ENCODE measurements around the gene SPPL3. TPM values are rescaled to one million over a fixed set of nuclear protein-coding genes. Genes with fewer than 3 reads are reported as not detected.
"Not testable (repeated sequence)": the region's sequence is repeated elsewhere in the genome, so short reads cannot be mapped to it uniquely, and the experiment has no call there.

SPPL3 gene
- total and polyA plus RNA-seq, 4 donors: 7.4 to 12.6 (median 8.7) TPM

GRCh38 chr12:120902846-120903411, 1.2 kb downstream of the SPPL3 start:
- 14% methylated on average over 15 of the region's 15 CpGs for WGBS

GRCh38 chr12:120901818-120902217, 2.3 kb downstream of the SPPL3 start:
- H3K9ac ChIP-seq (ENCODE audit: low read depth in 1 of 2, low read length in 2 of 2): no peak overlapping the region
- TF ChIP-seq SP1 (IDR thresholded peaks at IDR 0.05) (no peak), MAX (IDR thresholded peaks at IDR 0.05) (no peak), HNF4G (IDR thresholded peaks at IDR 0.05) (no peak), EGR1 (IDR thresholded peaks at IDR 0.05; ENCODE audit: low read depth in 2 of 2) (no peak), ZBTB33 (IDR thresholded peaks at IDR 0.05) (no peak), FOXA2 (IDR thresholded peaks at IDR 0.05) (no peak)
- H3K4me3 ChIP-seq (ENCODE audit: low read depth in 1 of 3, low read length in 3 of 3): no peak overlapping the region
- H3K9me3 ChIP-seq (ENCODE audit: control insufficient read depth in 4 of 4, low read length in 3 of 4): no peaks in the 10 kb centered on the region
- 84% methylated on average over 4 of the region's 4 CpGs for WGBS
- no peaks in the 10 kb centered on the region for H3K36me3 ChIP-seq (ENCODE audit: control insufficient read depth in 4 of 4, insufficient read depth in 3 of 4, low read depth in 1 of 4, low read length in 3 of 4)
- no peaks in the 10 kb centered on the region for H3K27me3 ChIP-seq (ENCODE audit: control insufficient read depth in 4 of 4, insufficient read depth in 4 of 4, low read length in 3 of 4)
- peaks cover 0 to 21% (median 9%) of the 10 kb centered on the region in 4 donors for H3K4me1 ChIP-seq (ENCODE audit: control insufficient read depth in 4 of 4, insufficient read depth in 4 of 4, low read length in 3 of 4)
- H3K27ac ChIP-seq (ENCODE audit: low read depth in 1 of 2, low read length in 2 of 2): no peak overlapping the region
- no peak for DNase-seq (ENCODE audit: low spot score)

More at GRCh38 chr12:120902846-120903411, 1.2 kb downstream of the SPPL3 start:
- H3K27ac ChIP-seq (ENCODE audit: low read depth in 1 of 2, low read length in 2 of 2): peak overlapping the region; percentile 83 to 87
- H3K4me3 ChIP-seq (ENCODE audit: low read depth in 1 of 3, low read length in 3 of 3): peak overlapping the region; percentile 80 to 99 (median 86)
- no peaks in the 10 kb centered on the region for H3K27me3 ChIP-seq (ENCODE audit: control insufficient read depth in 4 of 4, insufficient read depth in 4 of 4, low read length in 3 of 4)
- DNase-seq (ENCODE audit: low spot score): no peak
- H3K4me1 ChIP-seq (ENCODE audit: control insufficient read depth in 4 of 4, insufficient read depth in 4 of 4, low read length in 3 of 4): peaks cover 0 to 21% (median 9%) of the 10 kb centered on the region in 4 donors
- no peaks in the 10 kb centered on the region for H3K9me3 ChIP-seq (ENCODE audit: control insufficient read depth in 4 of 4, low read length in 3 of 4)
- TF ChIP-seq NR2F2 (IDR thresholded peaks at IDR 0.05) (no peak), REST (IDR thresholded peaks at IDR 0.05) (peak; percentile 3)
- H3K9ac ChIP-seq (ENCODE audit: low read depth in 1 of 2, low read length in 2 of 2): peak overlapping the region; percentile 9 to 81
- no peaks in the 10 kb centered on the region for H3K36me3 ChIP-seq (ENCODE audit: control insufficient read depth in 4 of 4, insufficient read depth in 3 of 4, low read depth in 1 of 4, low read length in 3 of 4)

GRCh38 chr12:120901101-120901500, 3.1 kb downstream of the SPPL3 start:
- H3K27me3 ChIP-seq (ENCODE audit: control insufficient read depth in 4 of 4, insufficient read depth in 4 of 4, low read length in 3 of 4); H3K9me3 ChIP-seq (ENCODE audit: control insufficient read depth in 4 of 4, low read length in 3 of 4); H3K27ac ChIP-seq (ENCODE audit: low read depth in 1 of 2, low read length in 2 of 2); H3K4me3 ChIP-seq (ENCODE audit: low read depth in 1 of 3, low read length in 3 of 3); H3K36me3 ChIP-seq (ENCODE audit: control insufficient read depth in 4 of 4, insufficient read depth in 3 of 4, low read depth in 1 of 4, low read length in 3 of 4); H3K9ac ChIP-seq (ENCODE audit: low read depth in 1 of 2, low read length in 2 of 2); DNase-seq (ENCODE audit: low spot score): not testable (repeated sequence)
- whole genome bisulfite sequencing: 87% methylated on average over 5 of the region's 5 CpGs
- H3K4me1 ChIP-seq (ENCODE audit: control insufficient read depth in 4 of 4, insufficient read depth in 4 of 4, low read length in 3 of 4): peaks cover 0 to 21% (median 9%) of the 10 kb centered on the region in 4 donors

All from liver (tissue), 9 donors.